HG02970 (cell line): Measurements from ENCODE around the gene RBL1.
"Not testable (repeated sequence)": the region's sequence is repeated elsewhere in the genome, so short reads cannot be mapped to it uniquely, and the experiment has no call there.

Source experiments
- ATAC-seq: cut with Tn5 transposase; IDR thresholded peaks from one replicate; pipeline ENCODE4 v1.9.1; 2021; ENCODE audit warnings: mild to moderate bottlenecking, moderate library complexity, moderate number of reproducible peaks; ENCODE audit not compliant: unreplicated experiment, low FRiP score

The RBL1 gene

DNA sequence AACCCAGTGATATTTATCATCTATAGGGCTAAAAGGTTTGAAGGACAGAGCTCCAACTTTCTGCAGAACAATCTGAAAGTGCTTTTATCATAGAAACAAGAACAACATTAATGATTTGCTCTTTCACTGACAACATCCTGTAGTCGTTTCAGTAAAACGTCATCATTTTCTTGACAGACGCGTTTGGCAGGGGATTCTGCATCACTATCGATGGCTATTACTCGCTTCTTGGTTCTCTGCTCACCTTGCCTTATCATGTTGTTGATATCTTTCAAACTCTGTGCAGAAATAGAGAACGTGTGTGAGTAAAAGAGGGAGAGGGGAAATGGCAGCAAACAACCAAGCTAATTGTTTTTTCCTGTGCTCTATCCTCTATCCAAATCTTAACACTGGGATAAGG, 97.1 kb downstream of the RBL1 start:
- ATAC-seq = no peak

DNA sequence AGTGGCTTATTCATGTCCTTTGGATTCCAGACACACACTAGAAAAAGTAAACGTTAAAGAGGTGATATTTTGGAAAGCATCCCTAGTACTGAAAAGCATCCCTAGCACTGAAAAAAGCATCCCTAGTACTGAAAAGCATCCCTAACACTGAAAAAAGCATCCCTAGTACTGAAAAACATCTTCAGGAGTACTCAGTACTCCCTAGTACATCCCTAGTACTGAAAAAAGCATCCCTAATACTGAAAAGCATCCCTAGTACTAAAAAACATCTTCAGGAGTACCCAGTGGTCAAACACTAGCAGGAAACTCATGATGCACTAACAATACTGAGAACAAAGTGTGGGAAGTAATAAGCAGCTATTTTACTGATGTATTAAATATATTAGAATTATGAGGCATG, 98.7 kb downstream of the RBL1 start:
- no peak for ATAC-seq

DNA sequence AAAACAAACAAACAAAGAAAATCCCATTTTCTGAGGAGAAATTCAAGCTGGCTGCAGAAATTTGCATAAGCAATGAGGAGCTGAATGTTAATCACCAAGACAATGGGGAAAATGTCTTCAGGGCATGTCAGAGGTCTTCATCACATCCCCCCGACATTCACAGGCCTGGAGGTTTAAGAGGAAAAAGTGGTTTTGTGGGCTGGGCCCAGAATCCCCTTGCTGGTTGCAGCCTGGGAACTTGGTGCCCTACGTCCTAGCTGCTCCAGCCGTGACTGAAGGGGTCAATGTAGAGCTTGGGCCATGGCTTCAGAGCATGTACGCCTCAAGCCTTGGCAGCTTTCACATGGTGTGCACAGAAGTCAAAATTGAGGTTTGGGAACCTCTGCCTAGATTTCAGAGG, 101.6 kb downstream of the RBL1 start:
- ATAC-seq = not testable (repeated sequence)

DNA sequence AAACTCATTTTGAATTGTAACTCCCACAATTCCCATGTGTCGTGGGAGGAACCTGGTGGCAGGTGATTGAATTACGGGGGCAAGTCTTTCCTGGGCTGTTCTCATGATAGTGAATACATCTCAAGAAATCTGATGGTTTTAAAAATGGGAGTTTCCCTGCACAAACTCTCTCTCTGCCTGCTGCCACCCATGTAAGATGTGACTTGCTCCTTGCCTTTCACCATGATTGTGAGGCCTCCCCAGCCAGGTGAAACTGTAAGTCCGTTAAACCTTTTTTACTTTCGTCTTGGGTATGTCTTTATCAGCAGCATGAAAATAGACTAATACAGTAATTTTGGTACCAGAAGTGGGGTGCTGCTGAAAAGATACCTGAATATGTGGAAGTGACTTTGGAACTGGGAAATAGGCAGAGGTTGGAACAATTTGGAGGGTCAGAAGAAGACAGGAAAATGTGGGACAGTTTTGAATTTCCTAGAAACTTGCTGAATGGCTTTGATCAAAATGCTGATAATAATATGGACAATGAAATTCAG, 102.9 kb downstream of the RBL1 start:
- ATAC-seq = no peak

DNA sequence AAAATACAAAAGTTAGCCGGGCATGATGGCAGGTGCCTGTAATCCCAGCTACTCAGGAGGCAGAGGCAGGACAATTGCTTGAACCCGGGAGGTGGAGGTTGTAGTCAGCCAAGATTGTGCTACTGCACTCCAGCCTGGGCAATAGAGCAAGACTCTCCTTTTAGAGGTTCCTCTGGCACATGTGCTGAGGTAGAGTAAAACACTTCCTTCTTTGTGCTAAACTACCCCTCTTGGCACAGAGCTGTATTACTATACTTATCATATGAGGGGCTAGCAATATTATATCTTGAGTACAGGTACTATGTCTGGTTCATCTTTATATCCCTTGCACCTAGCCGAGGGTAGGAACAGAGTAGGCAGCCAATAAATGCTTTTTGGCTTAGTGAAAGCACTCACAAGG, 104.1 kb downstream of the RBL1 start:
- no peak for ATAC-seq

DNA sequence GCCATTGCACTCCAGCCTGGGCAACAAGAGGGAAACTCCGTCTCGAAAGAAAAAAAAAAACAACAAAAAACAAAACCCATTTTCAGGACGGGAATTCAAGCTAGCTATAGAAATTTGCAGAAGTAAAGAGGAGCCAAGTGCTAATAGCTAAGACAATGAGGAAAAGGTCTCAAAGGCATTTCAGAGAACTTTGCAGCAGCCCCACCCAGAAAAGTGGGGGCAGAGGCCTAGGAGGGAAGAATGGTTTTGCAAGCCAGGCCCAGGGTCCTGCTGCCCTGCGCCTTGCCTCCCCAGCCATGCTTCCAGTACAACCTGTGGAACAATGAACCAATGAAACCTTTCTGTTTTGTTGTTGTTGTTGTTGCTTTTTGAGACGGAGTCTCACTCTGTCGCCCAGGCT, 106.0 kb downstream of the RBL1 start:
- no peak for ATAC-seq

DNA sequence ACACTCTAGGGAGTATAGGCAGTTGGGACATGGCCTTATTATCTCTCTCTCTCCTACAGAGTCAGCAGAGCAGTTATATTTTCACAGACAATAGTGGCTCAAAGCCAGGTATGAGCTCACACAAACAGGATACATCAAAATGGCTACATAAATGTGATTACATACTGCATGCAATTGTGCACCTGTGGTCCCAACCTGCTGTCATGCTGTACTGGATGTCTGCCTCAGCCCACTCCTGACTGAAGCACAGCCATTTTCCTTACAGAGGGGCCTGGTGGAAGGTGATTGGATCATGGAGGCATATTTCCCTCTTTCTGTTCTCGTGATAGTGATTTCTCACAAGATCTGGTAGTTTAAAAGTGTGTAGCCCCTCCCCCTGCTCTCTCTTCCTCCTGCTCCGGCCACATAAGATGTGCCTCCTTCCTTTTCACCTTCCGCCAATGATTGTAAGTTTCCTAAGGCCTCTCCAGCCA, 107.3 kb downstream of the RBL1 start:
- ATAC-seq = no peak

DNA sequence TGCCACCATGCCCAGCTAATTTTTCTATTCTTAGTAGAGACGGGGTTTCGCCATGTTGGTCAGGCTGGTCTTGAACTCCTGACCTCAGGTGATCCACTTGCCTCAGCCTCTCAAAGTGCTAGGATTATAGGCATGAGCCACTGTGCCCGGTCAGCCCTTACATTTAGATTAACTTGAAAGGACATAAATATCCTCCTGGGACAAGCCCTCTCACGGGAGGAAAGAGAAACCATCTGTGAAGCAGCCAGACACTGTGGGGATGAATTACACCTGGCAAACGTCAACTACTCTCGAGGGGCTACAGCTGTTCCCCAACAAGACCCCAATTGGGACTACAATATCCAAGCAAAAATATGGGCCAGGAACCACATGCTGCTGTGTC, 111.5 kb downstream of the RBL1 start:
- no peak for ATAC-seq

DNA sequence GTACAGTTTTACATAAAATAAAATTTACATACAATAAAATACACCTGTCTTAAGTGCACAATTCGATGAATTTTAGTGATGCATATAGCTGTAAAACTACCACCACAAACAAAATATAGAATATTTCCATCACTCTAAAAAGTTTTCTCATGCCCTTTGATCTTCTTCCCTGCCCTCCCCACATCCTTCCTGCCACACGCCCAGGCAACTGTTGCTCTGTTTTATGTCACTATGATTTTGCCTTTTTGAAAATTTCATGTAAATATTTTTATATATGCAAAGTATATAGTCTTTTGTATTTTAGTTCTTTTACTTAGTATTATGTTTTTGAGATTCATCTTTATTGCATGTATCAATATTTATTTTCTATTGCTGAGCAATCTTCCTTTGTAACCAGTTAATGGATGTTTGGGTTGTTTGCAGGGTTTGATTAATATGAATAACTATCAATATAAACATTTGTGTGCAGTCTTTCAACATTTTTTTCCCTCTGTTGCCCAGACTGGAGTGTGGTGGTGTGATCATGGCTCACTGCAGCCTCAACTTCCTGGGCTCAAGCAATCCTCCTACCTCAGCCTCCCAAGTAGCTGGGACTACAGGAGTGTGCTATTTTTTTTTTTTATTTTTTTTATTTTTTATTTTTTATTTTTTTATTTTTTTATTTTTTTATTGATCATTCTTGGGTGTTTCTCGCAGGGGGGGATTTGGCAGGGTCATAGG, 120.5 kb downstream of the RBL1 start:
- no peak for ATAC-seq

DNA sequence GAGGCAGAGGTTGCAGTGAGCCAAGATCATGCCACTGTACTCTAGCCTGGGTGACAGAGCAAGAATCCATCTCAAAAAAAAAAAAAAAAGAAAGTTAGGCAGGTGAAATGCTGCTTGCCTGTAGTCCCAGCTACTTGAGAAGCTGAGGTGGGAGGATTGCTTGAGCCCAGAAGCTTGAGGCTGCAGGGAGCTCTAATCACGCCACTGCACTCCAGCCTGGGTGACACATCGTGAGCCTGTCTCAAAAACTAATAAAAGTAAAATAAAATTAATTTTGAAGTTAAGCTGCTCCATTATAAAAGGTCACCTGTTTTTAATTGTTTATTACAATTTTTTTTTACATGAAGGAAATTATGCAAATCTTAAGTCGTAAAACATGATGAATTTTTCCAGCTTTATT, 121.1 kb downstream of the RBL1 start:
- no peak for ATAC-seq

DNA sequence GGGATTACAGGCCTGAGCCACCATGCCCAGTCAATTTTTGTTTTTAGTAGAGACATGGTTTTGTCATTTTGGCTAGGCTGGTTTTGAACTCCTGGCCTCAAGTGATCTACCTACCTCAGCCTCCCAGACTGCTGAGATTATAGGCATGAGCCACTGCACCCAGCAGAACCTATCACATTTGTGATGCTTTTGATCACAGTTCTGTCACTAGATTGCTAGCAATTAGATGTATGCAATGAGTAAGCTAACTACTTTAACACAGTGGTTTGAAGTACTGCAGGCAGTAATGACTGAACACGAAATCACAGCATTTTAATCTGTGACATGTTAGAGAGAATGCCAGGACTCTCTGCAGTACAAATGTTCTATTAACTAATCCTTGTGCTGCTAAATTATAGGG, 124.7 kb downstream of the RBL1 start:
- ATAC-seq = no peak

DNA sequence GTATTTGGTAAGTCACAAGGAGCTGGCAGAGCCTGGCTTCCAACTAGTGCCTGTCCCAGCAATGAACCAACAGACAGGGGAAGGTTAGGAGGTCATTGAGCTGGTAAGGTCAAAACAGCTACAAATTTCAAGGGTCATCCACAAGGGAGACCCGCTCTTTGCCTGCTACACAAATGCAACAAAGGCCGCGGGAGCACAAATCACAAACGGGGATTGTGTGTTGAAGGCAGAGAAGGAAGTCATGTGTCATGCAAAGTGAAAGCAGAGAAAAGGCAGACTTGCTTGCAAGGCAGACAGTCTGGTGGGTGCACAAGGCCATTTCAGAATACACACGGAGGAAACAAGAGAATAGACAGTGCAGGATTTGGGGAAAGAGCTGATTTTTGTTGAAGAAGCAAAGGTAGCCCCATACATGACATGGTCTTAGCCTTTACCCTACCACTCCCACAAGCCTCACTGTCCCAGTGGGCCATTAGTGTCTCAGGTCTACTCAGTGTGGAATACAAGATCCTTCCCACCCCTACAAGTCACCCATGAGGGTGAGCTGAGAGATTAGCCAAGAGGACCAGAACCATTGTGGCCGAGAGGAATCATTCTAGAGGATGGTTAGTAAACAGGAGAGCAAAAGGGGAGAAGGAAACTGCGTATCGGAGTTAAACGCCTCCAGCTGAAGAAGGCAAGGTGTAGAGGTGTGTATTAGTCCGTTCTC, 126.2 kb downstream of the RBL1 start:
- ATAC-seq = no peak

DNA sequence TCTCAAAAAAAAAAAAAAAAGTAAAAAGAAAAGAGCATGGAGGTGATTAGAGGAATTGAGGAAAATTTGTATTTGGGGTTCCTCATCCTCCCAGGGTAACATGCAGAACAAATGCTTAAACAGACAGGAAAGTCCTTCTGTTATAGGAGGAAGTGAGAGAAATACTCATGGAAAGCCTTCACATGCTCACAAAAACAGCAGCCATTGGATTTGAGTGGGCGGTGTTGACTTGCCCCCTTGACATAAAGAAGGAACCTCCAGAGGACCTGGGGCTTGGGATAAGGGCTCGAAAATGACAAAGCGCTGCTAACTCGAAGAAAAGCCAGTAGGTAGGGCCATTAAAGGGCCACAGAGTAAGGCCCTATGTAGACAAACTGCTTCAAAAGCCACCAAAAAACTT, 126.7 kb downstream of the RBL1 start:
- no peak for ATAC-seq

DNA sequence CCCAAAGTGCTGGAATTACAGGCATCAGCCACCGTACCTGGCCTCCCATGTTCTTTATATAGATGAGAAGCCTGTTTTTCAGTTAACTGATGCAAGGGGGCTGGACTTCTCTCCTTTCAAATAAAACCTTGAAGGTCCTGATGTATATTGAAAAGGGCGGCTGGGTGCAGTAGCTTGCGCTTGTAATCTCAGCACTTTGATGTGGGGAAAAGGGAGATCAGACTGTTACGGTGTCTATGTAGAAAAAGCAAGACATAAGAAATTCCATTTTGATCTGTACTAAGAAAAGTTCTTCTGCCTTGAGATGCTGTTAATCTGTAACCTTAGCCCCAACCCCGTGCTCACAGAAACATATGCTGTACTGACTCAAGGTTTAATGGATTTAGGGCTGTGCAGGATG, 128.2 kb downstream of the RBL1 start:
- no peak for ATAC-seq

DNA sequence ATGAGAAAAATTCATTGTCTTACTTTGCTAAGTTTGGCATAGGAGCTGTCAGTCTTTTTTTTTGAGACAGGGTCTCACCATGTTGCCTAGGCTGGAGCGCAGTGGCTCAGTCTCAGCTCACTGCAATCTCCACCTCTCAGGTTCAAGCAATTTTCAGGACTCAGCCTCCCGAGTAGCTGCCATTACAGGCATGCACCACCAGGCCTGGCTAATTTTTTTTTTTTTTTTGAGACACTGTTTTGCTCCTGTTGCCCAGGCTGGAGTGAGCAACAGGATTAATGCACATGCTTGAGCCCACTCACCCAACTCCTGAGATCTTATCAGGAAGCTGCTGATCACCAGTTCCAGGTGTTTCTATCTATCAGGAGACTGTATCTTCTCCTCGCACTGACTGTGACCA, 128.8 kb downstream of the RBL1 start:
- ATAC-seq = not testable (repeated sequence)

DNA sequence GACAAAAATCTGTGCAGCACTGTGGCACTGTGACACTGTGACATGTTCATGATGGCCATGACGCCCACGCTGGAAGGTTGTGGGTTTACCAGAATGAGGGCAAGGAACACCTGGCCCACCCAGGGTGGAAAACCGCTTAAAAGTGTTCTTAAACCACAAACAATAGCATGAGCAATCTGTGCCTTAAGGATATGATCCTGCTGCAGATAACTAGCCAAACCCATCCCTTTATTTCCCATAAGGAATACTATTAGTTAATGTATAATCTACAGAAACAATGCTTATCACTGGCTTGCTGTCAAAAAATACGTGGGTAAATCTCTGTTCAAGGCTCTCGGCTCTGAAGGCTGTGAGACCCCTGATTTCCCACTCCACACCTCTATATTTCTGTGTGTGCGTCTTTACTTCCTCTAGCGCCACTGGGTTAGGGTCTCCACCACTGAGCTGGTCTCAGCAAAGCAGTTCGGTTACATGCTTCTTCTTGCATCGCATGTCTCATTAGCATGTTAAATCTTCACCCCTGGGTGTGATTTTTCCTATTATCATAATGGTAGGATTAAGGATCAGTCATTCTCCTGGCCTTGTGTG, 133.3 kb downstream of the RBL1 start:
- ATAC-seq = not testable (repeated sequence)

DNA sequence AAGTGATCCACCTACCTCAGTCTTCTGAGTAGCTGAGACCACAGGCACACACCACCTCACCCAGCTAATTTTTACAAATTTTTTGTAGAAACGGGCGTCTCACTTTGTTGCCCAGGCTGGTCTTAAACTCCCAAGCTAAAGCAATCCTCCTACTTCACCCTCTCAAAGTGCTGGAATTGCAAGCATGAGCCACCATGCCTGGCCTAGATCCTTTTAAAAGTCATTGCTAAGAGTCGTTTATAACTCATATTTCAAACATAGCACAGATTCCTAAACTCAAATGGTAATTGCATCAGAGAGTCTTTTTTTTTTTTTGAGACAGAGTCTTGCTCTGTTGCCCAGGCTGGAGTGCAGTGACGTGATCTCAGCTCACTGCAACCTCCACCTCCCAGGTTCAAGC, 136.6 kb downstream of the RBL1 start:
- no peak for ATAC-seq

DNA sequence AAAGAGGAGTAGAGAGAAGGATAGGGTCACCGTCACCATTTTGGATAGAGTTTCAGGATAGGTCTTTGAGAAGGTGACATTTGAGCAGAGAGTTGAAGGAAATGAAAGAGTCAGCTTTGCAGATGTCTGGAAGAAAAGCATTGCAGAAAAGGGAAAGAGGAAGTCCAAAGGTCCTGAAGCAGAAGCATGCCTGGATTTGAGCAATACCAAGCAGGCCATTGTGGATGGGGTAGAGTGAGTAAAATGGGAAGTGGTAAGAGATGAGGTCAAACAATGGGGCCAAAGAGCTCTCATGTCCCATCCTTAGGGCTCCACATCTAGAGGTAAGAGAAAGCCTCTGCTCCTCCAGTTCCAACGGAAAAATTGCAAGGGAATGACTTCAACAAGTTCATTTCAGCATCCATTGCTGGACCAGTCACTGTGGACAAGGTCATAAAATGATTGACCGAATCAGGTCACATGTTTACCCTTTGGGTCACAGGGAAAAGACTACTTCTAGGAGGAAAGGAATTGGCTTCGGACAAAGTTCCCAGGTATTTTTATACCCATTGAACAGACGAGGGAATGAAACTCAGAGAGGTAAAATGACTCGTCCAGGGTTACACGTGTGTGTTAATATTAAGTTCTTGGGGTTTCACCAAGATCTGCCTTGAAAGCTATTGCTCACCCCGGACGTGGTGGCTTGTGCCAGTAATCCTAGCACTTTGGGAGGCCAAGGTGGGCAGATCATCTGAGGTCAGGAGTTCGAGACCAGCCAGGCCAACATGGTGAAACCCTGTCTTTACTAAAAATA, 137.7 kb downstream of the RBL1 start:
- no peak for ATAC-seq

DNA sequence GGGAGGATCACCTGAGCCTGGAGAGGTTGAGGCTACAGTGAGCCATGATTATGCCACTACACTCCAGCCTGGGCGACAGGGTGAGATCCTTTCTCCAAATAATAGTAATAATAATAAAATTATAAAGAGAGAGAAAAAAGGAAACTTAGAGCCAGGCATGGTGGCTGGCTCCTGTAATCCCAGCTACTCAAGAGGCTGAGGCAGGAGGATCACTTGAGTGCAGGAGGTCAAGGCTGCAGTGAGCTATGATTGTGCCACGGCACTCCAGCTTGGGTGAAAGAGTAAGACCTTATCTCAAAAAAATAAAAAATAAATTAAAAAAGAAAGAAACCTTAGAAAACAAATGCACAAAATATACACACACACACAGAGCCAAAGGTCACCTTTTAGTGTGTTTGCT, 139.1 kb downstream of the RBL1 start:
- ATAC-seq = no peak

DNA sequence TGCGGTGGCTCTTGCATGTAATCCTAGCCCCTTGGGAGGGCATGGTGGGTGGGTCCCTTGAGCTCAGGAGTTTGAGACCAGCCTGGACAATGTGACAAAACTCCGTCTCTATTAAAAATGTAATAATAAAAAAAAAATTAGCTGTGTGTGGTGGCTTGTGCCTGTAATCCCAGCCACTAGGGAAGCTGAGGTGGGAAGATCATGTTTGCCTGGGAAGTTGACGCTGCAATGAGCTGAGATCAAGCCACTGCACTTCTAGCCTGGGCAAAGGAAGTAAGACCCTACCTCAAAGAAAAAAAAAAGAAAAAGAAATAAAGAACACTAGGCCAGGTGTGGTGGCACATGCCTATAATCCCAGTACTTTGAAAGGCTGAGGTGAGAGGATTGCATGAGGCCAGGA, 139.8 kb downstream of the RBL1 start:
- no peak for ATAC-seq
